Liver (tissue), 9 donors: ENCODE data around the gene HNRNPA3. TPM values are rescaled to one million over a fixed set of nuclear protein-coding genes. Genes with fewer than 3 reads are reported as not detected.

Source experiments
- DNase-seq: peaks from one replicate; pipeline ENCODE4 v3.0.0-alpha.2; 2017; ENCODE audit warnings: low spot score
- H3K27ac ChIP-seq, 2 donors: one replicate each; pipeline ENCODE4 v1.7.0; 2013; ENCODE audit warnings: inconsistent platforms in 2 of 2, low read length in 2 of 2, control low read depth in 1 of 2, low read depth in 1 of 2, mild to moderate bottlenecking in 1 of 2
- H3K27me3 ChIP-seq, 4 donors: one replicate each; pipeline versions ENCODE4 v1.6.1 to v1.7.0; 2013; ENCODE audit warnings: low read length in 3 of 4, inconsistent platforms in 1 of 4, mild to moderate bottlenecking in 1 of 4, moderate library complexity in 1 of 4; ENCODE audit not compliant: control insufficient read depth in 4 of 4, insufficient read depth in 4 of 4
- H3K36me3 ChIP-seq, 4 donors: one replicate each; pipeline versions ENCODE4 v1.6.1 to v1.7.0; 2013; ENCODE audit warnings: low read length in 3 of 4, mild to moderate bottlenecking in 3 of 4, low read depth in 1 of 4, moderate library complexity in 1 of 4; ENCODE audit not compliant: control insufficient read depth in 4 of 4, insufficient read depth in 3 of 4
- H3K4me1 ChIP-seq, 4 donors: one replicate each; pipeline versions ENCODE4 v1.6.1 to v1.7.0; 2013; ENCODE audit warnings: low read length in 3 of 4, mild to moderate bottlenecking in 3 of 4, moderate library complexity in 1 of 4; ENCODE audit not compliant: control insufficient read depth in 4 of 4, insufficient read depth in 4 of 4
- H3K4me3 ChIP-seq, 3 donors: one replicate each; pipeline versions ENCODE4 v1.6.1 to v1.7.0; 2013; ENCODE audit warnings: low read length in 3 of 3, control low read depth in 1 of 3, low read depth in 1 of 3, mild to moderate bottlenecking in 1 of 3
- H3K9ac ChIP-seq, 2 donors: one replicate each; pipeline ENCODE4 v1.7.0; 2013; ENCODE audit warnings: low read length in 2 of 2, mild to moderate bottlenecking in 2 of 2, moderate library complexity in 2 of 2, control low read depth in 1 of 2, low read depth in 1 of 2
- H3K9me3 ChIP-seq, 4 donors: one replicate each; pipeline versions ENCODE4 v1.6.1 to v1.7.0; 2013; ENCODE audit warnings: low read length in 3 of 4; ENCODE audit not compliant: control insufficient read depth in 4 of 4
- EGR1 ChIP-seq, 2 donors: IDR thresholded peaks; 2 replicates each; pipeline ENCODE4 v1.6.1; 2016 to 2018; ENCODE audit warnings: antibody characterized with exemption in 2 of 2, low read depth in 2 of 2
- FOXA1 ChIP-seq: IDR thresholded peaks from 2 replicates; pipeline ENCODE4 v1.6.1; 2016; ENCODE audit warnings: antibody characterized with exemption
- FOXA2 ChIP-seq: IDR thresholded peaks from 2 replicates; pipeline ENCODE4 v1.6.1; 2016; ENCODE audit warnings: antibody characterized with exemption
- GABPA ChIP-seq, 2 donors: IDR thresholded peaks in 1 of 2; conservative IDR thresholded peaks in 1 of 2; 2 replicates each; pipeline ENCODE4 v1.6.1; 2016; ENCODE audit warnings: antibody characterized with exemption in 2 of 2, mild to moderate bottlenecking in 1 of 2, moderate library complexity in 1 of 2
- HNF4A ChIP-seq, 2 donors: conservative IDR thresholded peaks; 2 replicates each; pipeline ENCODE4 v1.6.1; 2016; ENCODE audit warnings: antibody characterized with exemption in 2 of 2, mild to moderate bottlenecking in 2 of 2
- HNF4G ChIP-seq: IDR thresholded peaks from 2 replicates; pipeline ENCODE4 v1.6.1; 2016; ENCODE audit warnings: antibody characterized with exemption
- JUND ChIP-seq, 2 donors: IDR thresholded peaks; 2 replicates each; pipeline ENCODE4 v1.6.1; 2016; ENCODE audit warnings: antibody characterized with exemption in 2 of 2
- NR2F2 ChIP-seq: IDR thresholded peaks from 2 replicates; pipeline ENCODE4 v1.6.1; 2016; ENCODE audit warnings: antibody characterized with exemption
- RAD21 ChIP-seq, 2 donors: IDR thresholded peaks; 2 replicates each; pipeline ENCODE4 v1.6.1; 2016; ENCODE audit warnings: antibody characterized with exemption in 2 of 2, mild to moderate bottlenecking in 2 of 2
- RXRA ChIP-seq, 2 donors: IDR thresholded peaks; 2 replicates each; pipeline ENCODE4 v1.6.1; 2017 to 2018; ENCODE audit warnings: antibody characterized with exemption in 2 of 2, mild to moderate bottlenecking in 1 of 2
- SP1 ChIP-seq: IDR thresholded peaks from 2 replicates; pipeline ENCODE4 v1.6.1; 2018; ENCODE audit warnings: antibody characterized with exemption, mild to moderate bottlenecking
- TAF1 ChIP-seq: conservative IDR thresholded peaks from 2 replicates; pipeline ENCODE4 v1.6.1; 2016; ENCODE audit warnings: antibody characterized with exemption, mild to moderate bottlenecking
- YY1 ChIP-seq: IDR thresholded peaks from 2 replicates; pipeline ENCODE4 v1.6.1; 2016; ENCODE audit warnings: antibody characterized with exemption, mild to moderate bottlenecking
- WGBS: extraction: QIAGEN DNeasy Blood & Tissue Kit; methylation state at CpG from one replicate; pipeline ENCODE4 v1.1.7; 2013; 5-methylcytosine and 5-hydroxymethylcytosine counted together
- polyA plus RNA-seq, 2 donors: library from polyadenylated mRNA; stranded (reverse) in 1 of 2; unstranded in 1 of 2; fragments of 200-250 nt in 1 of 2; fragments of >200 nt in 1 of 2; fragmentation: Nextera tagmentation in 1 of 2; extraction: Ambion mirVana in 1 of 2; gene quantifications; one replicate each; pipeline versions ENCODE4 v1.2.1 to v1.2.3, GENCODE V29; 2013 to 2015
- total RNA-seq, 2 donors: library from RNA; depleted of rRNA; stranded (reverse); fragments of >200 nt; gene quantifications; one replicate each; pipeline ENCODE4 v1.2.3, GENCODE V29; 2014
- TF ChIP-seq, protein P1 (sequence below): IDR thresholded peaks from 2 replicates; pipeline ENCODE4 v1.6.1; 2016; ENCODE audit warnings: antibody characterized with exemption
- TF ChIP-seq, protein P2 (sequence below): IDR thresholded peaks from 2 replicates; pipeline ENCODE4 v1.6.1; 2016; ENCODE audit warnings: antibody characterized with exemption
- TF ChIP-seq, protein P3 (sequence below): IDR thresholded peaks from 2 replicates; pipeline ENCODE4 v1.6.1; 2016; ENCODE audit warnings: antibody characterized with exemption, mild to moderate bottlenecking
- TF ChIP-seq, protein P4 (sequence below): fragments of 150-350 bp; IDR thresholded peaks from 2 replicates; pipeline ENCODE4 v1.5.1; 2017; ENCODE audit warnings: improper control_type of control experiment, low read depth, low read length; ENCODE audit not compliant: missing input control
- TF ChIP-seq, protein P5 (sequence below): IDR thresholded peaks from 2 replicates; pipeline ENCODE4 v1.6.1; 2016; ENCODE audit warnings: antibody characterized with exemption
- donor health status: healthy.
- donor health status: healthy.
- donor health status: healthy.
- donor health status: healthy.
- donor health status: healthy.

The HNRNPA3 gene
- total and polyA plus RNA-seq, 4 donors = 22.9 to 72.5 (median 51.7) TPM

DNA sequence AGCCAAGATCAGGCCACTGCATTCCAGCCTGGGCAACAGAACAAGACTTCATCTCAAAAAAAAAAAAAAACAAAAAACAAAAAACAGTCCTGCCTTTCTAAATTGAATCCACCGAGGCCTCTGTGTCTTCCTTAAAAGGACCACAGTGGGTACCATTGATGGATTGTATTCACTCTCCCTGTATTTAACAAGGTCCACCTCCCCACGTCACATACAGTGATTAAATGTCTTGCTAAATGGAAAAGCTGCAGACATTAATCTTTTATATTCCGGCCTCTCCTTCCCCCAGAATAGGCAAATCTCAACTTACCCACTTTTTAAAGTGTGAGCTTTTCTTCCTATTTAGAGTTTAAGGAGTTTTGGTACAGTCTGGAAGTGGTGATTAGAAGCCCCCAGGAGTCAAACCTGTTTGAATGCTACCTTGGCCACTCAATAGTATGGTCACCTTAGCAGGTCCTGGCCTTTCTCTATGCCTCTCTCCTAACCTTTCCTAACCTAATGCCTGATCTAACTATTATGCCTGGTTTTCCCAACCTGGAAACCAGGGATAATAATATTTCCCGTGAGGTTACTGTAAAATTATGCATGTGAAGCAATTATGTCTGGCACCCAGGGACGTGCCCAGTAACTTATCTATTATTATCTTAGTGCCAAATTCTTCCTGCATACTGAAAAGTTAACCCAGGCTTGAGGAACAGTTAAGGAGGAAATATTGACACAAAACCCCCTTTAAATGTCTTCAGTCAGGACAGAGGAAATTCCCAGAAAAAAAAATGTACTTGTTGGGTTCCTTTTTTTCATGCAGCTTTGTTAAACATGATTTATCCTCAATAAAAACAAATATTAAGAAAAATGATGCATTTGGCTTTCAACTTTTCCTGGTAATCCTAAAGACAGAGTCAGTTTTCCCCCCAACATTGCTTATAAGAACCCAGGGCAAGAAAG is 48.8 kb downstream of the HNRNPA3 start:
- TF ChIP-seq, protein P1, sequence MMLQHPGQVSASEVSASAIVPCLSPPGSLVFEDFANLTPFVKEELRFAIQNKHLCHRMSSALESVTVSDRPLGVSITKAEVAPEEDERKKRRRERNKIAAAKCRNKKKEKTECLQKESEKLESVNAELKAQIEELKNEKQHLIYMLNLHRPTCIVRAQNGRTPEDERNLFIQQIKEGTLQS = no peak
- no peak for TF ChIP-seq RAD21 (IDR thresholded peaks at IDR 0.05)
- TF ChIP-seq, protein P2, sequence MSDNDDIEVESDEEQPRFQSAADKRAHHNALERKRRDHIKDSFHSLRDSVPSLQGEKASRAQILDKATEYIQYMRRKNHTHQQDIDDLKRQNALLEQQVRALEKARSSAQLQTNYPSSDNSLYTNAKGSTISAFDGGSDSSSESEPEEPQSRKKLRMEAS = no peak
- no peak for TF ChIP-seq EGR1 (IDR thresholded peaks at IDR 0.05; ENCODE audit: low read depth in 2 of 2)
- no peak for TF ChIP-seq TAF1
- TF ChIP-seq, protein P3, sequence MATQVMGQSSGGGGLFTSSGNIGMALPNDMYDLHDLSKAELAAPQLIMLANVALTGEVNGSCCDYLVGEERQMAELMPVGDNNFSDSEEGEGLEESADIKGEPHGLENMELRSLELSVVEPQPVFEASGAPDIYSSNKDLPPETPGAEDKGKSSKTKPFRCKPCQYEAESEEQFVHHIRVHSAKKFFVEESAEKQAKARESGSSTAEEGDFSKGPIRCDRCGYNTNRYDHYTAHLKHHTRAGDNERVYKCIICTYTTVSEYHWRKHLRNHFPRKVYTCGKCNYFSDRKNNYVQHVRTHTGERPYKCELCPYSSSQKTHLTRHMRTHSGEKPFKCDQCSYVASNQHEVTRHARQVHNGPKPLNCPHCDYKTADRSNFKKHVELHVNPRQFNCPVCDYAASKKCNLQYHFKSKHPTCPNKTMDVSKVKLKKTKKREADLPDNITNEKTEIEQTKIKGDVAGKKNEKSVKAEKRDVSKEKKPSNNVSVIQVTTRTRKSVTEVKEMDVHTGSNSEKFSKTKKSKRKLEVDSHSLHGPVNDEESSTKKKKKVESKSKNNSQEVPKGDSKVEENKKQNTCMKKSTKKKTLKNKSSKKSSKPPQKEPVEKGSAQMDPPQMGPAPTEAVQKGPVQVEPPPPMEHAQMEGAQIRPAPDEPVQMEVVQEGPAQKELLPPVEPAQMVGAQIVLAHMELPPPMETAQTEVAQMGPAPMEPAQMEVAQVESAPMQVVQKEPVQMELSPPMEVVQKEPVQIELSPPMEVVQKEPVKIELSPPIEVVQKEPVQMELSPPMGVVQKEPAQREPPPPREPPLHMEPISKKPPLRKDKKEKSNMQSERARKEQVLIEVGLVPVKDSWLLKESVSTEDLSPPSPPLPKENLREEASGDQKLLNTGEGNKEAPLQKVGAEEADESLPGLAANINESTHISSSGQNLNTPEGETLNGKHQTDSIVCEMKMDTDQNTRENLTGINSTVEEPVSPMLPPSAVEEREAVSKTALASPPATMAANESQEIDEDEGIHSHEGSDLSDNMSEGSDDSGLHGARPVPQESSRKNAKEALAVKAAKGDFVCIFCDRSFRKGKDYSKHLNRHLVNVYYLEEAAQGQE = no peak
- TF ChIP-seq YY1 = no peak
- no peak for TF ChIP-seq HNF4G
- no peak for TF ChIP-seq FOXA1
- TF ChIP-seq FOXA2 = no peak
- TF ChIP-seq HNF4A (conservative IDR thresholded peaks at IDR 0.05) = no peak
- TF ChIP-seq, protein P4, sequence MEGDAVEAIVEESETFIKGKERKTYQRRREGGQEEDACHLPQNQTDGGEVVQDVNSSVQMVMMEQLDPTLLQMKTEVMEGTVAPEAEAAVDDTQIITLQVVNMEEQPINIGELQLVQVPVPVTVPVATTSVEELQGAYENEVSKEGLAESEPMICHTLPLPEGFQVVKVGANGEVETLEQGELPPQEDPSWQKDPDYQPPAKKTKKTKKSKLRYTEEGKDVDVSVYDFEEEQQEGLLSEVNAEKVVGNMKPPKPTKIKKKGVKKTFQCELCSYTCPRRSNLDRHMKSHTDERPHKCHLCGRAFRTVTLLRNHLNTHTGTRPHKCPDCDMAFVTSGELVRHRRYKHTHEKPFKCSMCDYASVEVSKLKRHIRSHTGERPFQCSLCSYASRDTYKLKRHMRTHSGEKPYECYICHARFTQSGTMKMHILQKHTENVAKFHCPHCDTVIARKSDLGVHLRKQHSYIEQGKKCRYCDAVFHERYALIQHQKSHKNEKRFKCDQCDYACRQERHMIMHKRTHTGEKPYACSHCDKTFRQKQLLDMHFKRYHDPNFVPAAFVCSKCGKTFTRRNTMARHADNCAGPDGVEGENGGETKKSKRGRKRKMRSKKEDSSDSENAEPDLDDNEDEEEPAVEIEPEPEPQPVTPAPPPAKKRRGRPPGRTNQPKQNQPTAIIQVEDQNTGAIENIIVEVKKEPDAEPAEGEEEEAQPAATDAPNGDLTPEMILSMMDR = no peak
- no peak for TF ChIP-seq JUND (IDR thresholded peaks at IDR 0.05)
- no peak for TF ChIP-seq GABPA (IDR thresholded peaks at IDR 0.05 in 1 of 2, conservative IDR thresholded peaks at IDR 0.05 in 1 of 2)
- TF ChIP-seq, protein P5, sequence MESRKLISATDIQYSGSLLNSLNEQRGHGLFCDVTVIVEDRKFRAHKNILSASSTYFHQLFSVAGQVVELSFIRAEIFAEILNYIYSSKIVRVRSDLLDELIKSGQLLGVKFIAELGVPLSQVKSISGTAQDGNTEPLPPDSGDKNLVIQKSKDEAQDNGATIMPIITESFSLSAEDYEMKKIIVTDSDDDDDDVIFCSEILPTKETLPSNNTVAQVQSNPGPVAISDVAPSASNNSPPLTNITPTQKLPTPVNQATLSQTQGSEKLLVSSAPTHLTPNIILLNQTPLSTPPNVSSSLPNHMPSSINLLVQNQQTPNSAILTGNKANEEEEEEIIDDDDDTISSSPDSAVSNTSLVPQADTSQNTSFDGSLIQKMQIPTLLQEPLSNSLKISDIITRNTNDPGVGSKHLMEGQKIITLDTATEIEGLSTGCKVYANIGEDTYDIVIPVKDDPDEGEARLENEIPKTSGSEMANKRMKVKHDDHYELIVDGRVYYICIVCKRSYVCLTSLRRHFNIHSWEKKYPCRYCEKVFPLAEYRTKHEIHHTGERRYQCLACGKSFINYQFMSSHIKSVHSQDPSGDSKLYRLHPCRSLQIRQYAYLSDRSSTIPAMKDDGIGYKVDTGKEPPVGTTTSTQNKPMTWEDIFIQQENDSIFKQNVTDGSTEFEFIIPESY = no peak
- TF ChIP-seq SP1 = no peak
- no peak for TF ChIP-seq NR2F2
- no peak for TF ChIP-seq RXRA (IDR thresholded peaks at IDR 0.05)
- Histone ChIP-seq H3K9ac (peak overlapping the region; percentile 95 to 98), H3K27ac (peak overlapping the region; percentile 99 to 100), H3K4me3 (peak overlapping the region; percentile 68 to 90 (median 89)), H3K27me3 (no peaks in the 10 kb centered on the region), H3K36me3 (no peaks in the 10 kb centered on the region), H3K4me1 (peaks cover 20 to 54% (median 31%) of the 10 kb centered on the region in 4 donors), H3K9me3 (no peaks in the 10 kb centered on the region)
- 12% methylated on average over 5 of the region's 5 CpGs for WGBS
- DNase-seq = no peak
